Measurements from ENCODE around the gene MAGEA2.
"Not testable (repeated sequence)": the region's sequence is repeated elsewhere in the genome, so short reads cannot be mapped to it uniquely, and the experiment has no call there.

DNA sequence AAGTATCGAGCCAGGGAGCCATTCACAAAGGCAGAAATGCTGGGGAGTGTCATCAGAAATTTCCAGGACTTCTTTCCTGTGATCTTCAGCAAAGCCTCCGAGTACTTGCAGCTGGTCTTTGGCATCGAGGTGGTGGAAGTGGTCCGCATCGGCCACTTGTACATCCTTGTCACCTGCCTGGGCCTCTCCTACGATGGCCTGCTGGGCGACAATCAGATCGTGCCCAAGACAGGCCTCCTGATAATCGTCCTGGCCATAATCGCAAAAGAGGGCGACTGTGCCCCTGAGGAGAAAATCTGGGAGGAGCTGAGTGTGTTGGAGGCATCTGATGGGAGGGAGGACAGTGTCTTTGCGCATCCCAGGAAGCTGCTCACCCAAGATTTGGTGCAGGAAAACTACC, 17.1 kb downstream of the MAGEA2 start:
- TF ChIP-seq, protein P1, sequence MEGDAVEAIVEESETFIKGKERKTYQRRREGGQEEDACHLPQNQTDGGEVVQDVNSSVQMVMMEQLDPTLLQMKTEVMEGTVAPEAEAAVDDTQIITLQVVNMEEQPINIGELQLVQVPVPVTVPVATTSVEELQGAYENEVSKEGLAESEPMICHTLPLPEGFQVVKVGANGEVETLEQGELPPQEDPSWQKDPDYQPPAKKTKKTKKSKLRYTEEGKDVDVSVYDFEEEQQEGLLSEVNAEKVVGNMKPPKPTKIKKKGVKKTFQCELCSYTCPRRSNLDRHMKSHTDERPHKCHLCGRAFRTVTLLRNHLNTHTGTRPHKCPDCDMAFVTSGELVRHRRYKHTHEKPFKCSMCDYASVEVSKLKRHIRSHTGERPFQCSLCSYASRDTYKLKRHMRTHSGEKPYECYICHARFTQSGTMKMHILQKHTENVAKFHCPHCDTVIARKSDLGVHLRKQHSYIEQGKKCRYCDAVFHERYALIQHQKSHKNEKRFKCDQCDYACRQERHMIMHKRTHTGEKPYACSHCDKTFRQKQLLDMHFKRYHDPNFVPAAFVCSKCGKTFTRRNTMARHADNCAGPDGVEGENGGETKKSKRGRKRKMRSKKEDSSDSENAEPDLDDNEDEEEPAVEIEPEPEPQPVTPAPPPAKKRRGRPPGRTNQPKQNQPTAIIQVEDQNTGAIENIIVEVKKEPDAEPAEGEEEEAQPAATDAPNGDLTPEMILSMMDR (IDR thresholded peaks at IDR 0.05): not testable (repeated sequence)
- not testable (repeated sequence) for TF ChIP-seq YY1 (IDR thresholded peaks at IDR 0.05; ENCODE audit: low read depth); ELF1 (IDR thresholded peaks at IDR 0.05); POLR2AphosphoS5 (IDR thresholded peaks at IDR 0.05; ENCODE audit: low read depth, low read length); GABPA (IDR thresholded peaks at IDR 0.05; ENCODE audit: low read depth); NFIC (IDR thresholded peaks at IDR 0.05; ENCODE audit: borderline replicate concordance); RAD21 (IDR thresholded peaks at IDR 0.05; ENCODE audit: low read length)
- TF ChIP-seq, protein P2, sequence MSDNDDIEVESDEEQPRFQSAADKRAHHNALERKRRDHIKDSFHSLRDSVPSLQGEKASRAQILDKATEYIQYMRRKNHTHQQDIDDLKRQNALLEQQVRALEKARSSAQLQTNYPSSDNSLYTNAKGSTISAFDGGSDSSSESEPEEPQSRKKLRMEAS (IDR thresholded peaks at IDR 0.05; ENCODE audit: low read depth): not testable (repeated sequence)
- TF ChIP-seq, protein P3, sequence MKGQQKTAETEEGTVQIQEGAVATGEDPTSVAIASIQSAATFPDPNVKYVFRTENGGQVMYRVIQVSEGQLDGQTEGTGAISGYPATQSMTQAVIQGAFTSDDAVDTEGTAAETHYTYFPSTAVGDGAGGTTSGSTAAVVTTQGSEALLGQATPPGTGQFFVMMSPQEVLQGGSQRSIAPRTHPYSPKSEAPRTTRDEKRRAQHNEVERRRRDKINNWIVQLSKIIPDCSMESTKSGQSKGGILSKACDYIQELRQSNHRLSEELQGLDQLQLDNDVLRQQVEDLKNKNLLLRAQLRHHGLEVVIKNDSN (IDR thresholded peaks at IDR 0.05; ENCODE audit: borderline replicate concordance, low read depth): not testable (repeated sequence)
- TF ChIP-seq, protein P4, sequence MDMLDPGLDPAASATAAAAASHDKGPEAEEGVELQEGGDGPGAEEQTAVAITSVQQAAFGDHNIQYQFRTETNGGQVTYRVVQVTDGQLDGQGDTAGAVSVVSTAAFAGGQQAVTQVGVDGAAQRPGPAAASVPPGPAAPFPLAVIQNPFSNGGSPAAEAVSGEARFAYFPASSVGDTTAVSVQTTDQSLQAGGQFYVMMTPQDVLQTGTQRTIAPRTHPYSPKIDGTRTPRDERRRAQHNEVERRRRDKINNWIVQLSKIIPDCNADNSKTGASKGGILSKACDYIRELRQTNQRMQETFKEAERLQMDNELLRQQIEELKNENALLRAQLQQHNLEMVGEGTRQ (IDR thresholded peaks at IDR 0.05; ENCODE audit: borderline replicate concordance, low read depth, low read length): not testable (repeated sequence)
